ENCODE results near the gene SNAP47. TPM values are rescaled to one million over a fixed set of nuclear protein-coding genes. Genes with fewer than 3 reads are reported as not detected.

Gene SNAP47
- total and polyA plus RNA-seq, 2 experiments from 2014 or later: 42.6 to 49.6 TPM

DNA sequence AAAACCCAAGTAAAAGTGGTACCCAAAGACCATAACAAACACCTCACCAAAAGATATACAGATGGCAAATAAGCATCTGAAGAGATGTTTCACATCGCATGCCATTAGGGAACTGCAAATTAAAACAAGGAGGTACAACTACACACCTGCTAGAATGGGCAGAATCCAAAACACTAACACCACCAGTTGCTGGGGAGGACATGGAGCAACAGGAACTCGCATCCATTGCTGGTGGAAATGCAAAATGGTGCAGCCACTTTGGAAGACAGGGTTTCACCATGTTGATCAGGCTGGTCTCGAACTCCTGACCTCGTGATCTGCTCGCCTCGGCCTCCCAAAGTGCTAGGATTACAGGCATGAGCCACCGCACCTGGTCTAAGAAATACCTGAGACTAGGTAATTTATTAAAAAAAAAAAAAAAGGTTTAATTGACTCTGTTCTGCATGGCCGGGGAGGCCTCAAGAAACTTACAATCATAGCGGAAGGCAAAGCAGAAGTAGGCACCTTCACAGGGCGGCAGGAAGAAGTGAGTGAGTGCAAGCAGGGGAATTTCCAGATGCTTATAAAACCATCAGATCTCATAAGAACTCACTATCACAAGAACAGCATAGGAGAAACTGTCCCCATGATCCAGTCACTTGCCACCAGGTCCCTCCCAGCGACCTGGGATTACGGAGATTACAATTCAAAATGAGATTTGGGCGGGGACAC lies 50.0 kb downstream of the SNAP47 start:
- no peak overlapping the region for H2AFZ ChIP-seq
- H3K27me3 ChIP-seq: peaks cover 4% of the 10 kb centered on the region
- no peaks in the 10 kb centered on the region for H3K36me3 ChIP-seq (replicated peaks; ENCODE audit: insufficient read depth, low read depth)
- no peaks in the 10 kb centered on the region for H3K9me2 ChIP-seq (replicated peaks; ENCODE audit: insufficient read depth)
- no peaks in the 10 kb centered on the region for H3K9me3 ChIP-seq (ENCODE audit: low read depth)
- no peaks in the 10 kb centered on the region for H3K79me2 ChIP-seq
- H3K4me1 ChIP-seq (ENCODE audit: insufficient read depth): peaks cover 12% of the 10 kb centered on the region
- H3K4me2 ChIP-seq: no peak overlapping the region
- H3K4me3 ChIP-seq: no peak overlapping the region
- no peaks in the 10 kb centered on the region for H4K20me1 ChIP-seq (ENCODE audit: insufficient read depth, poor library complexity, severe bottlenecking)
- 89% methylated on average over 13 of the region's 13 CpGs for WGBS (ENCODE audit: low lambda C conversion rate, missing lambda C conversion rate)
- no peak overlapping the region for H3K27ac ChIP-seq
- no peak for DNase-seq (ENCODE audit: low spot score)
- TF ChIP-seq EZH2phosphoT487 (IDR thresholded peaks at IDR 0.05; ENCODE audit: low read depth, severe bottlenecking, unreplicated experiment) (no peak), EZH2 (IDR thresholded peaks at IDR 0.05; ENCODE audit: borderline replicate concordance) (no peak)
- TF ChIP-seq, protein P1, sequence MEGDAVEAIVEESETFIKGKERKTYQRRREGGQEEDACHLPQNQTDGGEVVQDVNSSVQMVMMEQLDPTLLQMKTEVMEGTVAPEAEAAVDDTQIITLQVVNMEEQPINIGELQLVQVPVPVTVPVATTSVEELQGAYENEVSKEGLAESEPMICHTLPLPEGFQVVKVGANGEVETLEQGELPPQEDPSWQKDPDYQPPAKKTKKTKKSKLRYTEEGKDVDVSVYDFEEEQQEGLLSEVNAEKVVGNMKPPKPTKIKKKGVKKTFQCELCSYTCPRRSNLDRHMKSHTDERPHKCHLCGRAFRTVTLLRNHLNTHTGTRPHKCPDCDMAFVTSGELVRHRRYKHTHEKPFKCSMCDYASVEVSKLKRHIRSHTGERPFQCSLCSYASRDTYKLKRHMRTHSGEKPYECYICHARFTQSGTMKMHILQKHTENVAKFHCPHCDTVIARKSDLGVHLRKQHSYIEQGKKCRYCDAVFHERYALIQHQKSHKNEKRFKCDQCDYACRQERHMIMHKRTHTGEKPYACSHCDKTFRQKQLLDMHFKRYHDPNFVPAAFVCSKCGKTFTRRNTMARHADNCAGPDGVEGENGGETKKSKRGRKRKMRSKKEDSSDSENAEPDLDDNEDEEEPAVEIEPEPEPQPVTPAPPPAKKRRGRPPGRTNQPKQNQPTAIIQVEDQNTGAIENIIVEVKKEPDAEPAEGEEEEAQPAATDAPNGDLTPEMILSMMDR (IDR thresholded peaks at IDR 0.05; ENCODE audit: poor library complexity): no peak

DNA sequence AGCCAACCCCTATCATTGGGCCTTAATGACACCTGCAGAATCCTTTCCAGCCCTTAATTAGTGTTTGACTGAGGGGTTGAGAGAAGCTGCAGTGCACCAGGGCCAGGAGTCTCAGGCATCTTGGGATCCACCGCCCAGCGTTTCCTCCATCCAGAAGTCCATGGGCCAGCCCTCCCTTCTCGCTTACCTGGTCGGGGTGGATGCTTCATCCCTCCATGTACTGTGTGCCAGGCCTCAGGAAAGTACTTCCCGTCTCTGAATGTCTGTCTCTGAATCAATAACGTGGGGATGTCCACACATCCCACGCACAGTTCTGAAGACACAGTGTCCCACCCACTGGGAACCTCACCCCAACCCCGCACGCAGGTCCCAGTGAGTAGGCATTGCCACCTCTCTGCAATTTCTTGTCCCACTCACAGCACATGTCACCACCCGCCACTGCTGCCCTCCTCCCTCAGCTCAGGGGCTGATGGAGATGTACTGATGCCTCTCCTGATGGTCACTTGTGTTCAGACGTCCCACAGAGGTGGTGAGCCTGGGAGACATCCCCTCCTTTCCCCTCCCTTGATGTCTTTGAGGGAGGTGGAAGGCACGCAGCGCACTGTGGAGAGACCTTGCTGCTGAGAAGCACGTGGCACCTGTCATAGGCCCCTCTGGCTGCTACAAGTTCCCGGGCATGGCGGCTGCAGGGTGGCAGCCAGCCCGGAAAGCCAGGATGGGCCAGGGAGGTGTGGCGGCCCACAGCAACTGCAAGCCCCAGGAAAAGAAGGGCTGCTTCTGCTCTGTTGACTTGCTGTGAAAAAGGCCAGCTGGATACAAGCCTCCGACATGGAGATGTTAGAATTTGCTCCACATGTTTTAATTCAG lies 50.8 kb downstream of the SNAP47 start:
- Histone ChIP-seq H3K9me2 (replicated peaks; ENCODE audit: insufficient read depth) (no peaks in the 10 kb centered on the region), H4K20me1 (ENCODE audit: insufficient read depth, poor library complexity, severe bottlenecking) (no peaks in the 10 kb centered on the region), H3K27me3 (peaks cover 4% of the 10 kb centered on the region), H3K36me3 (replicated peaks; ENCODE audit: insufficient read depth, low read depth) (no peaks in the 10 kb centered on the region), H3K27ac (no peak overlapping the region), H3K79me2 (no peaks in the 10 kb centered on the region), H3K4me1 (ENCODE audit: insufficient read depth) (peaks cover 12% of the 10 kb centered on the region), H2AFZ (no peak overlapping the region), H3K9me3 (ENCODE audit: low read depth) (no peaks in the 10 kb centered on the region), H3K4me2 (no peak overlapping the region), H3K4me3 (no peak overlapping the region)
- WGBS (ENCODE audit: low lambda C conversion rate, missing lambda C conversion rate): 84% methylated on average over 19 of the region's 19 CpGs
- no peak for DNase-seq (ENCODE audit: low spot score)
- TF ChIP-seq, protein P1 (IDR thresholded peaks at IDR 0.05; ENCODE audit: poor library complexity): no peak
- TF ChIP-seq EZH2phosphoT487 (IDR thresholded peaks at IDR 0.05; ENCODE audit: low read depth, severe bottlenecking, unreplicated experiment): no peak

DNA sequence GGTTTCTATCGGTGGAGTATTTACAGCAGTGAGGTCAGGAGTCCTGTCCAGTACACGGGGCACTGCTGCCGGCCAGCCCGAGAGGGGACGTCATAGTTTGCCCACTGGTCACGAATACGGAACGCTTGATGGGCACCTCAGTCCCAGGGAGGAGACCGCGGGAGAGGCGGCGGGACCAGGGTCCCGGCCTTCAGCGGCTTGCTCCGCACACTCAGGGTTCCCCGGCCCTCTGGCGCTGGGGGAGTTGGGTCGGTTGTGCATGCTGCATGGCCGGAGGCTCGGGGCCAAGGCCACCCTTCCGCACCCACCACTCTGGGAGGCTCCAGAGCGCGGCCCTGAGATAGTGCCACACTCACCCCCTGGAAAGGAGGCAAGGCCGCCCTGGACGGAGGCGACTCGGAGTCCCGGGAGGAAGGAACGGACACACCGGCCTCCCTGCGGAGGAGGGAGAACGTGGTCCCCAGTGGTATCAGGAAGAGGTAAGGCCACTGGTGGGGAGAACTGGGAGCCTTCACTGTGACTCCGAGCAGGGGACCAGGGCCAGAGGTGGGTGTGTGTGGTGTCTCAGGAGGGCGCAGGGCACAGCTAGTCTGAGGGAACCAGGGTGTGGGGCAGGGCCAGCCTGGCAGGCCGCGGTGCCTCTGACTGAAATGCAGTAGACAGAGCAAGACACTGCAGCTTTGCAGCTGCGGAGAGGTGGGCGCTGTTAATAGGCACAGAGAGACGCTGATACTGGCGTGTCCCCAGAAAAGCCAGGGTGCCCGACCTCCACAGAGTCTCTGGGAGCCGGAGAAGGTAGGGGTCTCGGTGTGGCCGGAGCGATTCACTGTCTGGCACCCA lies 51.7 kb downstream of the SNAP47 start:
- no peaks in the 10 kb centered on the region for H3K9me3 ChIP-seq (ENCODE audit: low read depth)
- peak overlapping the region; percentile 66 for H3K27ac ChIP-seq
- peaks cover 12% of the 10 kb centered on the region for H3K4me1 ChIP-seq (ENCODE audit: insufficient read depth)
- H3K27me3 ChIP-seq: peaks cover 4% of the 10 kb centered on the region
- WGBS (ENCODE audit: low lambda C conversion rate, missing lambda C conversion rate): 74% methylated on average over 45 of the region's 45 CpGs
- H3K36me3 ChIP-seq (replicated peaks; ENCODE audit: insufficient read depth, low read depth): no peaks in the 10 kb centered on the region
- no peaks in the 10 kb centered on the region for H3K79me2 ChIP-seq
- no peaks in the 10 kb centered on the region for H3K9me2 ChIP-seq (replicated peaks; ENCODE audit: insufficient read depth)
- peak overlapping the region; percentile 55 for H2AFZ ChIP-seq
- no peaks in the 10 kb centered on the region for H4K20me1 ChIP-seq (ENCODE audit: insufficient read depth, poor library complexity, severe bottlenecking)
- H3K4me3 ChIP-seq: peak overlapping the region; percentile 49
- no peak for DNase-seq (ENCODE audit: low spot score)
- TF ChIP-seq, protein P1 (IDR thresholded peaks at IDR 0.05; ENCODE audit: poor library complexity): no peak
- TF ChIP-seq EZH2 (IDR thresholded peaks at IDR 0.05; ENCODE audit: borderline replicate concordance): no peak
- H3K4me2 ChIP-seq: peak overlapping the region; percentile 96

Data from hepatocyte (in vitro differentiated cells).